Measurements from ENCODE around the gene KDM2B. TPM values are rescaled to one million over a fixed set of nuclear protein-coding genes. Genes with fewer than 3 reads are reported as not detected.

KDM2B gene
- total and polyA plus RNA-seq, 2 experiments from 2014 or later = 59.4 to 161 TPM

- H3K27me3 ChIP-seq (ENCODE audit: insufficient read depth) = no peaks in the 10 kb centered on the region
- peaks cover 22% of the 10 kb centered on the region for H3K4me1 Mint-ChIP-seq
- H3K9me2 ChIP-seq (ENCODE audit: insufficient read depth) = no peaks in the 10 kb centered on the region
- H3K4me2 ChIP-seq = no peak overlapping the region
- no peak overlapping the region for H3K4me3 Mint-ChIP-seq
- TF ChIP-seq CREB1 (CRISPR knock-in tag; IDR thresholded peaks at IDR 0.05; ENCODE audit: low read depth) = no peak
- TF ChIP-seq ZNF331 (CRISPR knock-in tag; IDR thresholded peaks at IDR 0.05; ENCODE audit: low read depth) = no peak
- no peak for TF ChIP-seq JUNB (IDR thresholded peaks at IDR 0.05; ENCODE audit: unreplicated experiment)
- TF ChIP-seq, protein P1, sequence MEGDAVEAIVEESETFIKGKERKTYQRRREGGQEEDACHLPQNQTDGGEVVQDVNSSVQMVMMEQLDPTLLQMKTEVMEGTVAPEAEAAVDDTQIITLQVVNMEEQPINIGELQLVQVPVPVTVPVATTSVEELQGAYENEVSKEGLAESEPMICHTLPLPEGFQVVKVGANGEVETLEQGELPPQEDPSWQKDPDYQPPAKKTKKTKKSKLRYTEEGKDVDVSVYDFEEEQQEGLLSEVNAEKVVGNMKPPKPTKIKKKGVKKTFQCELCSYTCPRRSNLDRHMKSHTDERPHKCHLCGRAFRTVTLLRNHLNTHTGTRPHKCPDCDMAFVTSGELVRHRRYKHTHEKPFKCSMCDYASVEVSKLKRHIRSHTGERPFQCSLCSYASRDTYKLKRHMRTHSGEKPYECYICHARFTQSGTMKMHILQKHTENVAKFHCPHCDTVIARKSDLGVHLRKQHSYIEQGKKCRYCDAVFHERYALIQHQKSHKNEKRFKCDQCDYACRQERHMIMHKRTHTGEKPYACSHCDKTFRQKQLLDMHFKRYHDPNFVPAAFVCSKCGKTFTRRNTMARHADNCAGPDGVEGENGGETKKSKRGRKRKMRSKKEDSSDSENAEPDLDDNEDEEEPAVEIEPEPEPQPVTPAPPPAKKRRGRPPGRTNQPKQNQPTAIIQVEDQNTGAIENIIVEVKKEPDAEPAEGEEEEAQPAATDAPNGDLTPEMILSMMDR (conservative IDR thresholded peaks at IDR 0.05; ENCODE audit: low read depth in 2 of 2) = no peak
- TF ChIP-seq REST (IDR thresholded peaks at IDR 0.05; ENCODE audit: unreplicated experiment) = no peak
- no peak for TF ChIP-seq EZH2phosphoT487 (IDR thresholded peaks at IDR 0.05; ENCODE audit: unreplicated experiment)
- TF ChIP-seq EZH2 (IDR thresholded peaks at IDR 0.05; ENCODE audit: low read depth, unreplicated experiment) = no peak
- TF ChIP-seq STAT1 (IDR thresholded peaks at IDR 0.05; ENCODE audit: unreplicated experiment) = no peak
- no peak for TF ChIP-seq ETS1 (IDR thresholded peaks at IDR 0.05)
- TF ChIP-seq ZNF114 (CRISPR knock-in tag; IDR thresholded peaks at IDR 0.05) = no peak
- TF ChIP-seq ZNF462 (CRISPR knock-in tag; IDR thresholded peaks at IDR 0.05) = no peak
- no peak for TF ChIP-seq POLR2AphosphoS5 (IDR thresholded peaks at IDR 0.05; ENCODE audit: low read depth)
- TF ChIP-seq NANOG (IDR thresholded peaks at IDR 0.05; ENCODE audit: borderline replicate concordance) = no peak
- peaks cover 6% of the 10 kb centered on the region for H3K27me3 Mint-ChIP-seq (ENCODE audit: insufficient read depth, low read depth, poor library complexity)
- H3K36me3 Mint-ChIP-seq (ENCODE audit: low read depth) = peaks cover 69% of the 10 kb centered on the region
- H3K4me1 ChIP-seq (ENCODE audit: insufficient read depth) = peaks cover 6% of the 10 kb centered on the region; the same call in 1 of the 2 replicates
- peaks cover 34% of the 10 kb centered on the region for H4K20me1 ChIP-seq (replicated peaks; ENCODE audit: insufficient read depth)
- 0 out of 2 replicates have a peak overlapping the region, but pooled peaks have one; percentile 55 for H3K27ac ChIP-seq (ENCODE audit: low read depth)
- no peak overlapping the region for H2AFZ ChIP-seq
- H3K9me3 Mint-ChIP-seq = no peaks in the 10 kb centered on the region
- H3K27ac Mint-ChIP-seq = peak overlapping the region; percentile 70
- H3K4me3 ChIP-seq = no peak overlapping the region
- no peak for DNase-seq (ENCODE audit: low spot score)
- ATAC-seq = peak; percentile 37
- H3K79me2 ChIP-seq (replicated peaks; ENCODE audit: insufficient read depth) = peaks cover 87% of the 10 kb centered on the region
- H3F3A ChIP-seq (replicated peaks; ENCODE audit: low read depth) = peaks cover 15% of the 10 kb centered on the region; the same call in 1 of the 2 replicates
- H3K36me3 ChIP-seq (ENCODE audit: insufficient read depth) = peaks cover 13% of the 10 kb centered on the region
These were observed 21.9 kb downstream of the KDM2B start for GRCh38 chr12:121558956-121559355.

Measured in GM23338 (cell line).